ENCODE results near the gene PTPRN2.

- TF ChIP-seq, protein P1, sequence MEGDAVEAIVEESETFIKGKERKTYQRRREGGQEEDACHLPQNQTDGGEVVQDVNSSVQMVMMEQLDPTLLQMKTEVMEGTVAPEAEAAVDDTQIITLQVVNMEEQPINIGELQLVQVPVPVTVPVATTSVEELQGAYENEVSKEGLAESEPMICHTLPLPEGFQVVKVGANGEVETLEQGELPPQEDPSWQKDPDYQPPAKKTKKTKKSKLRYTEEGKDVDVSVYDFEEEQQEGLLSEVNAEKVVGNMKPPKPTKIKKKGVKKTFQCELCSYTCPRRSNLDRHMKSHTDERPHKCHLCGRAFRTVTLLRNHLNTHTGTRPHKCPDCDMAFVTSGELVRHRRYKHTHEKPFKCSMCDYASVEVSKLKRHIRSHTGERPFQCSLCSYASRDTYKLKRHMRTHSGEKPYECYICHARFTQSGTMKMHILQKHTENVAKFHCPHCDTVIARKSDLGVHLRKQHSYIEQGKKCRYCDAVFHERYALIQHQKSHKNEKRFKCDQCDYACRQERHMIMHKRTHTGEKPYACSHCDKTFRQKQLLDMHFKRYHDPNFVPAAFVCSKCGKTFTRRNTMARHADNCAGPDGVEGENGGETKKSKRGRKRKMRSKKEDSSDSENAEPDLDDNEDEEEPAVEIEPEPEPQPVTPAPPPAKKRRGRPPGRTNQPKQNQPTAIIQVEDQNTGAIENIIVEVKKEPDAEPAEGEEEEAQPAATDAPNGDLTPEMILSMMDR (IDR thresholded peaks at IDR 0.05), result no peak
- no peak for TF ChIP-seq POLR2A (IDR thresholded peaks at IDR 0.05)
- TF ChIP-seq EP300 (IDR thresholded peaks at IDR 0.05), result no peak
Measured at GRCh38 chr7:157683747-157684156, 903.9 kb downstream of the PTPRN2 start.
